ENCODE data around the gene EFNA5.

GRCh38 chr5:107619781-107620180 is 51.0 kb downstream of the EFNA5 start:
- no peak for TF ChIP-seq ZNF530 (CRISPR knock-in tag; IDR thresholded peaks at IDR 0.05; ENCODE audit: low read depth)
- no peak for TF ChIP-seq TBX2 (CRISPR knock-in tag; IDR thresholded peaks at IDR 0.05; ENCODE audit: borderline replicate concordance)
- TF ChIP-seq PCBP2 (optimal IDR thresholded peaks at IDR 0.05; ENCODE audit: low read depth, low read length, poor library complexity, severe bottlenecking) = no peak
- no peak for TF ChIP-seq ZSCAN22 (CRISPR knock-in tag; IDR thresholded peaks at IDR 0.05)
- no peak for TF ChIP-seq PCBP1 (IDR thresholded peaks at IDR 0.05; ENCODE audit: borderline replicate concordance, low read depth, low read length)
- TF ChIP-seq ZNF124 (CRISPR knock-in tag; IDR thresholded peaks at IDR 0.05) = no peak
- no peak for TF ChIP-seq ZNF746 (CRISPR knock-in tag; IDR thresholded peaks at IDR 0.05)
- TF ChIP-seq POLR2AphosphoS2 (IDR thresholded peaks at IDR 0.05; ENCODE audit: low read depth, low read length) = no peak
- TF ChIP-seq ZXDC (CRISPR knock-in tag; IDR thresholded peaks at IDR 0.05) = no peak
- no peak for TF ChIP-seq NONO (IDR thresholded peaks at IDR 0.05)
- no peak for TF ChIP-seq NONO (CRISPR knock-in tag; conservative IDR thresholded peaks at IDR 0.05)
- TF ChIP-seq SAFB2 (CRISPR knock-in tag; IDR thresholded peaks at IDR 0.05; ENCODE audit: borderline replicate concordance, low read depth) = no peak

Measured in HepG2 (cell line).